GM15510 (cell line): ENCODE measurements around the gene MERTK.

Experiments
- POLR2A ChIP-seq: IDR thresholded peaks from 3 replicates; pipeline ENCODE4 v1.6.1; 2011; ENCODE audit warnings: borderline replicate concordance; ENCODE audit not compliant: insufficient read length; ENCODE audit errors: extremely low read depth

MERTK gene

GRCh38 chr2:111995148-111995547 is 96.7 kb downstream of the MERTK start:
- TF ChIP-seq POLR2A: no peak

- TF ChIP-seq POLR2A: no peak
Observed at GRCh38 chr2:111999809-112000208, 101.4 kb downstream of the MERTK start.

GRCh38 chr2:112000399-112001135 is 102.2 kb downstream of the MERTK start:
- TF ChIP-seq POLR2A: no peak

GRCh38 chr2:112001136-112001715 is 102.8 kb downstream of the MERTK start:
- no peak for TF ChIP-seq POLR2A

- no peak for TF ChIP-seq POLR2A
Observed at GRCh38 chr2:112001942-112002341, 103.5 kb downstream of the MERTK start.

- no peak for TF ChIP-seq POLR2A
Observed at GRCh38 chr2:112003576-112004252, 105.3 kb downstream of the MERTK start.

- TF ChIP-seq POLR2A: no peak
Observed at GRCh38 chr2:112004253-112004645, 105.8 kb downstream of the MERTK start.

- no peak for TF ChIP-seq POLR2A
Observed at GRCh38 chr2:112005406-112006075, 107.1 kb downstream of the MERTK start.

- no peak for TF ChIP-seq POLR2A
Observed at GRCh38 chr2:112006076-112006410, 107.6 kb downstream of the MERTK start.

GRCh38 chr2:112007493-112007892 is 109.1 kb downstream of the MERTK start:
- TF ChIP-seq POLR2A: no peak

GRCh38 chr2:112008910-112009485 is 110.6 kb downstream of the MERTK start:
- no peak for TF ChIP-seq POLR2A

GRCh38 chr2:112010751-112011150 is 112.3 kb downstream of the MERTK start:
- TF ChIP-seq POLR2A: no peak

GRCh38 chr2:112012556-112012955 is 114.1 kb downstream of the MERTK start:
- no peak for TF ChIP-seq POLR2A

GRCh38 chr2:112018846-112019245 is 120.4 kb downstream of the MERTK start:
- no peak for TF ChIP-seq POLR2A

GRCh38 chr2:112019569-112019982 is 121.2 kb downstream of the MERTK start:
- TF ChIP-seq POLR2A: no peak
